SK-N-SH (cell line): ENCODE measurements around the gene SUCLG2. TPM values are rescaled to one million over a fixed set of nuclear protein-coding genes. Genes with fewer than 3 reads are reported as not detected.

ENCODE experiments used
- CTCF ChIA-PET: fragments of 300-600, 350-600 bp; formaldehyde crosslinking; extraction: SDS; loops from one replicate; lab custom pipeline; 2021; lab: Yijun Ruan, JAX
- POLR2A ChIA-PET: fragments of 350-600 bp; sonication (Branson Sonifier 250); formaldehyde crosslinking; extraction: SDS; loops from one replicate; lab custom pipeline; 2020; ENCODE audit warnings: antibody characterized with exemption, inconsistent platforms; lab: Yijun Ruan, JAX
- DNase-seq: peaks from one replicate; pipeline ENCODE4 v3.0.0; 2012
- H2AFZ ChIP-seq: fragments of 200-600 bp; sonication (generic); 2 replicates; pipeline ENCODE4 v1.8.1; 2016; ENCODE audit warnings: antibody characterized with exemption, mild to moderate bottlenecking, low read depth
- H3F3A ChIP-seq: fragments of 200-600 bp; sonication (generic); replicated peaks from 2 replicates; pipeline ENCODE3; 2016; ENCODE audit warnings: antibody characterized with exemption, mild to moderate bottlenecking; ENCODE audit not compliant: insufficient read depth
- H3K27ac ChIP-seq, 2 experiments: fragments of 200-500 bp in 1 of 2; fragments of 200-600 bp in 1 of 2; sonication (Bioruptor generic) in 1 of 2; sonication (generic), shearing (Covaris generic) in 1 of 2; 2 replicates each; pipeline versions ENCODE4 v1.5.1 to v1.6.1; 2014 to 2016; ENCODE audit warnings: low read depth in 2 of 2, inconsistent platforms in 1 of 2, low read length in 1 of 2, mild to moderate bottlenecking in 1 of 2, mixed read lengths in 1 of 2
- H3K27me3 ChIP-seq: fragments of 200-600 bp; sonication (generic), shearing (Covaris generic); 2 replicates; pipeline ENCODE4 v1.6.1; 2016; ENCODE audit warnings: mixed run types; ENCODE audit not compliant: insufficient read depth
- H3K36me3 ChIP-seq, 2 experiments: fragments of 200-500 bp in 1 of 2; fragments of 200-600 bp in 1 of 2; sonication (Bioruptor generic) in 1 of 2; sonication (generic) in 1 of 2; replicated peaks in 1 of 2; 2 replicates each; pipeline versions ENCODE3 to v1.5.1; 2014 to 2016; ENCODE audit warnings: low read length in 1 of 2, mild to moderate bottlenecking in 1 of 2; ENCODE audit not compliant: insufficient read depth in 2 of 2, control insufficient read depth in 1 of 2
- H3K4me1 ChIP-seq, 2 experiments: fragments of 200-500 bp in 1 of 2; fragments of 200-600 bp in 1 of 2; sonication (Bioruptor generic) in 1 of 2; sonication (generic), shearing (Covaris generic) in 1 of 2; 2 replicates each; pipeline versions ENCODE4 v1.5.1 to v1.6.1; 2014 to 2016; ENCODE audit warnings: low read depth in 1 of 2, low read length in 1 of 2, mixed run types in 1 of 2; ENCODE audit not compliant: insufficient read depth in 2 of 2, control insufficient read depth in 1 of 2
- H3K4me2 ChIP-seq: fragments of 200-600 bp; sonication (generic), shearing (Covaris generic); 2 replicates; pipeline ENCODE4 v1.6.1; 2017; ENCODE audit warnings: mixed run types
- H3K4me3 ChIP-seq, 2 experiments: fragments of 200-500 bp in 1 of 2; fragments of 200-600 bp in 1 of 2; sonication (Bioruptor generic) in 1 of 2; sonication (generic), shearing (Covaris generic) in 1 of 2; 2 replicates each; pipeline versions ENCODE4 v1.5.1 to v1.8.1; 2014 to 2016; ENCODE audit warnings: low read depth in 2 of 2, inconsistent platforms in 1 of 2, low read length in 1 of 2, mild to moderate bottlenecking in 1 of 2, mixed read lengths in 1 of 2, moderate library complexity in 1 of 2
- H3K79me2 ChIP-seq: fragments of 200-600 bp; sonication (generic); 2 replicates; pipeline ENCODE4 v1.8.1; 2017; ENCODE audit warnings: mild to moderate bottlenecking; ENCODE audit not compliant: insufficient read depth
- H3K9ac ChIP-seq: fragments of 200-600 bp; sonication (generic); 2 replicates; pipeline ENCODE4 v1.6.1; 2017; ENCODE audit warnings: mixed run types
- H3K9me2 ChIP-seq: fragments of 200-600 bp; sonication (generic); 2 replicates; pipeline ENCODE4 v1.6.1; 2017; ENCODE audit warnings: mixed run types
- H3K9me3 ChIP-seq: fragments of 200-600 bp; sonication (generic); 2 replicates; pipeline ENCODE4 v1.6.1; 2017; ENCODE audit warnings: mixed run types, mild to moderate bottlenecking, moderate library complexity
- H4K20me1 ChIP-seq: fragments of 200-600 bp; sonication (generic); 2 replicates; pipeline ENCODE4 v1.6.1; 2017; ENCODE audit warnings: mild to moderate bottlenecking, mixed run types; ENCODE audit not compliant: insufficient read depth
- CHD2 ChIP-seq: fragments of 150-350 bp; IDR thresholded peaks from 2 replicates; pipeline ENCODE4 v1.6.1; 2018; ENCODE audit warnings: low read length; ENCODE audit not compliant: partially characterized antibody
- ELF1 ChIP-seq: IDR thresholded peaks from 2 replicates; pipeline ENCODE4 v1.4.0; 2012
- JUND ChIP-seq: IDR thresholded peaks from 2 replicates; pipeline ENCODE4 v1.4.0; 2012
- MEF2A ChIP-seq: IDR thresholded peaks from 2 replicates; pipeline ENCODE4 v1.4.0; 2012; ENCODE audit warnings: low read depth, borderline replicate concordance
- POLR2AphosphoS5 ChIP-seq: IDR thresholded peaks from 2 replicates; pipeline ENCODE4 v1.6.1; 2012; ENCODE audit warnings: low read depth, low read length
- TCF12 ChIP-seq: IDR thresholded peaks from 2 replicates; pipeline ENCODE4 v1.4.0; 2012
- WGBS: methylation state at CpG from one replicate; pipeline ENCODE4 v1.1.6; 2017; ENCODE audit warnings: low lambda C conversion rate; 5-methylcytosine and 5-hydroxymethylcytosine counted together
- polyA plus RNA-seq, 3 experiments: library from polyadenylated mRNA; depleted of rRNA; stranded (reverse); fragments of >200 nt; gene quantifications; 2 replicates each; pipeline ENCODE4 v1.2.3, GENCODE V29; 2012
- TF ChIP-seq, protein P1 (sequence below): IDR thresholded peaks from 2 replicates; pipeline ENCODE4; 2012
- TF ChIP-seq, protein P2 (sequence below): fragments of 150-350 bp; IDR thresholded peaks from 2 replicates; pipeline ENCODE4 v1.6.1; 2016; ENCODE audit warnings: mild to moderate bottlenecking, low read depth, low read length
- TF ChIP-seq, protein P3 (sequence below): IDR thresholded peaks from 2 replicates; pipeline ENCODE4 v1.4.0; 2012; ENCODE audit warnings: low read depth, borderline replicate concordance
- TF ChIP-seq, protein P4 (sequence below): fragments of 150-350 bp; IDR thresholded peaks from 2 replicates; pipeline ENCODE4 v1.6.1; 2017; ENCODE audit warnings: antibody characterized with exemption, low read length, low read depth, borderline replicate concordance

SUCLG2 gene
- polyA plus RNA-seq, 1 of the 3 experiments (the other 2 are of a cell fraction): 20.2 TPM

DNA sequence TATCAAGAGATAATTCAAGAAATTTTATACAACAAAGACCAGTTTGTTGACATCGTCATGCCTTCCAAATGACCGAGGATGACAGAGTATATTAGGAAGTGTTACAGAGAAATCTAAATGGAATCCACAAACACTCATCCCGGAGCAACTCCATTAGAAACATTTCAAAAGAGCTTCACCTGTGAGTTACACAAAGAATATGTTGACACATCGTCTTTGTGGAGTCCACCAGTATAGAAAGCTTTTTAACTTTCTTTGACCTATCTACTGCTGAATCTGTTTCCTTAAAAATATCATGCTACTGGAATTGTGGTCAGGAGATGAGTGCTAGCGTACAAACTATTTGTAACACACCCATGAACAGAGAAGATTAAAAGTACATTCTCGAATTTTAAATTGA is 130.4 kb downstream of the SUCLG2 start:
- H3K4me2 ChIP-seq: no peak overlapping the region
- H3K79me2 ChIP-seq: no peaks in the 10 kb centered on the region
- H3K9me2 ChIP-seq: no peaks in the 10 kb centered on the region
- no peaks in the 10 kb centered on the region for H3K27me3 ChIP-seq
- no peak overlapping the region for H3K27ac ChIP-seq
- H3K9me3 ChIP-seq: no peaks in the 10 kb centered on the region
- no peak for DNase-seq
- POLR2A ChIA-PET: no interaction called here
- CTCF ChIA-PET: no interaction called here
- TF ChIP-seq, protein P1, sequence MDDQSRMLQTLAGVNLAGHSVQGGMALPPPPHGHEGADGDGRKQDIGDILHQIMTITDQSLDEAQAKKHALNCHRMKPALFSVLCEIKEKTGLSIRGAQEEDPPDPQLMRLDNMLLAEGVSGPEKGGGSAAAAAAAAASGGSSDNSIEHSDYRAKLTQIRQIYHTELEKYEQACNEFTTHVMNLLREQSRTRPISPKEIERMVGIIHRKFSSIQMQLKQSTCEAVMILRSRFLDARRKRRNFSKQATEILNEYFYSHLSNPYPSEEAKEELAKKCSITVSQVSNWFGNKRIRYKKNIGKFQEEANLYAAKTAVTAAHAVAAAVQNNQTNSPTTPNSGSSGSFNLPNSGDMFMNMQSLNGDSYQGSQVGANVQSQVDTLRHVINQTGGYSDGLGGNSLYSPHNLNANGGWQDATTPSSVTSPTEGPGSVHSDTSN: no peak
- TF ChIP-seq, protein P2, sequence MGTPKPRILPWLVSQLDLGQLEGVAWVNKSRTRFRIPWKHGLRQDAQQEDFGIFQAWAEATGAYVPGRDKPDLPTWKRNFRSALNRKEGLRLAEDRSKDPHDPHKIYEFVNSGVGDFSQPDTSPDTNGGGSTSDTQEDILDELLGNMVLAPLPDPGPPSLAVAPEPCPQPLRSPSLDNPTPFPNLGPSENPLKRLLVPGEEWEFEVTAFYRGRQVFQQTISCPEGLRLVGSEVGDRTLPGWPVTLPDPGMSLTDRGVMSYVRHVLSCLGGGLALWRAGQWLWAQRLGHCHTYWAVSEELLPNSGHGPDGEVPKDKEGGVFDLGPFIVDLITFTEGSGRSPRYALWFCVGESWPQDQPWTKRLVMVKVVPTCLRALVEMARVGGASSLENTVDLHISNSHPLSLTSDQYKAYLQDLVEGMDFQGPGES: no peak
- no peak for TF ChIP-seq POLR2AphosphoS5
- TF ChIP-seq JUND: no peak
- no peak for TF ChIP-seq ELF1
- TF ChIP-seq, protein P3, sequence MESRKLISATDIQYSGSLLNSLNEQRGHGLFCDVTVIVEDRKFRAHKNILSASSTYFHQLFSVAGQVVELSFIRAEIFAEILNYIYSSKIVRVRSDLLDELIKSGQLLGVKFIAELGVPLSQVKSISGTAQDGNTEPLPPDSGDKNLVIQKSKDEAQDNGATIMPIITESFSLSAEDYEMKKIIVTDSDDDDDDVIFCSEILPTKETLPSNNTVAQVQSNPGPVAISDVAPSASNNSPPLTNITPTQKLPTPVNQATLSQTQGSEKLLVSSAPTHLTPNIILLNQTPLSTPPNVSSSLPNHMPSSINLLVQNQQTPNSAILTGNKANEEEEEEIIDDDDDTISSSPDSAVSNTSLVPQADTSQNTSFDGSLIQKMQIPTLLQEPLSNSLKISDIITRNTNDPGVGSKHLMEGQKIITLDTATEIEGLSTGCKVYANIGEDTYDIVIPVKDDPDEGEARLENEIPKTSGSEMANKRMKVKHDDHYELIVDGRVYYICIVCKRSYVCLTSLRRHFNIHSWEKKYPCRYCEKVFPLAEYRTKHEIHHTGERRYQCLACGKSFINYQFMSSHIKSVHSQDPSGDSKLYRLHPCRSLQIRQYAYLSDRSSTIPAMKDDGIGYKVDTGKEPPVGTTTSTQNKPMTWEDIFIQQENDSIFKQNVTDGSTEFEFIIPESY: no peak
- TF ChIP-seq, protein P4, sequence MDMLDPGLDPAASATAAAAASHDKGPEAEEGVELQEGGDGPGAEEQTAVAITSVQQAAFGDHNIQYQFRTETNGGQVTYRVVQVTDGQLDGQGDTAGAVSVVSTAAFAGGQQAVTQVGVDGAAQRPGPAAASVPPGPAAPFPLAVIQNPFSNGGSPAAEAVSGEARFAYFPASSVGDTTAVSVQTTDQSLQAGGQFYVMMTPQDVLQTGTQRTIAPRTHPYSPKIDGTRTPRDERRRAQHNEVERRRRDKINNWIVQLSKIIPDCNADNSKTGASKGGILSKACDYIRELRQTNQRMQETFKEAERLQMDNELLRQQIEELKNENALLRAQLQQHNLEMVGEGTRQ: no peak
- WGBS: 78% methylated on average over 6 of the region's 6 CpGs
- H2AFZ ChIP-seq: no peak overlapping the region
- no peak overlapping the region for H3K4me3 ChIP-seq
- H3K4me1 ChIP-seq: peaks cover 0 to under 1% of the 10 kb centered on the region in 2 experiments; a peak in 1 of 4 replicates
- H4K20me1 ChIP-seq: no peaks in the 10 kb centered on the region
- H3F3A ChIP-seq: no peaks in the 10 kb centered on the region
- H3K36me3 ChIP-seq: peaks cover 14 to 20% of the 10 kb centered on the region in 2 experiments
- H3K9ac ChIP-seq: no peak overlapping the region

DNA sequence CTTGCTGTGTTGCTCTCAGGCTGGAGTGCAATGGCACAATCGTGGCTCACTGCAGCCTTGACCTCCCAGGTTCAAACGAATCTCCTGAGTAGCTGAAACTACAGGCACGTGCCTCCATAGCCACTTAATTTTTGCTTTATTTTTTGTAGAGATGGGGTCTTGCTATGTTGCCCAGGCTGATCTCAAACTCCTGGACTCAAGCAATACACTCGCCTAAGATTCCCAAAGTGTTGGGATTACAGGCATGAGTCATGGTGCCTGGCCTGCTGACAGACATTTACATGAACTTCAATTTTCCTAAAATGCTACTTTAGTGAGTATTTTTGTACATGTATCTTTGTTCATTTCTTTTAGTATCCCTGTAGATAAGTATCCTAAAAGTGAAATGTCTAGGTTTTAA is 132.3 kb downstream of the SUCLG2 start:
- CTCF ChIA-PET: no interaction called here
- no peaks in the 10 kb centered on the region for H3K79me2 ChIP-seq
- no peak overlapping the region for H3K27ac ChIP-seq
- DNase-seq: no peak
- H3K27me3 ChIP-seq: no peaks in the 10 kb centered on the region
- H3K9me2 ChIP-seq: no peaks in the 10 kb centered on the region
- WGBS: 91% methylated on average over 4 of the region's 4 CpGs
- H3K9me3 ChIP-seq: no peaks in the 10 kb centered on the region
- peaks cover 0 to 6% of the 10 kb centered on the region in 2 experiments; a peak in 2 of 4 replicates for H3K4me1 ChIP-seq
- POLR2A ChIA-PET: no interaction called here
- no peak overlapping the region for H2AFZ ChIP-seq
- H3K36me3 ChIP-seq: peaks cover 11 to 21% of the 10 kb centered on the region in 2 experiments
- no peak overlapping the region for H3K4me3 ChIP-seq
- no peak for TF ChIP-seq CHD2
- TF ChIP-seq TCF12: no peak
- TF ChIP-seq MEF2A: no peak
- TF ChIP-seq, protein P1: no peak
- TF ChIP-seq, all 33 proteins: peak for 0
- Histone ChIP-seq H3K4me2 (no peak overlapping the region), H3K9ac (no peak overlapping the region), H3F3A (no peaks in the 10 kb centered on the region), H4K20me1 (no peaks in the 10 kb centered on the region)
